ENCODE data around the gene BMP3.

BMP3 gene

DNA sequence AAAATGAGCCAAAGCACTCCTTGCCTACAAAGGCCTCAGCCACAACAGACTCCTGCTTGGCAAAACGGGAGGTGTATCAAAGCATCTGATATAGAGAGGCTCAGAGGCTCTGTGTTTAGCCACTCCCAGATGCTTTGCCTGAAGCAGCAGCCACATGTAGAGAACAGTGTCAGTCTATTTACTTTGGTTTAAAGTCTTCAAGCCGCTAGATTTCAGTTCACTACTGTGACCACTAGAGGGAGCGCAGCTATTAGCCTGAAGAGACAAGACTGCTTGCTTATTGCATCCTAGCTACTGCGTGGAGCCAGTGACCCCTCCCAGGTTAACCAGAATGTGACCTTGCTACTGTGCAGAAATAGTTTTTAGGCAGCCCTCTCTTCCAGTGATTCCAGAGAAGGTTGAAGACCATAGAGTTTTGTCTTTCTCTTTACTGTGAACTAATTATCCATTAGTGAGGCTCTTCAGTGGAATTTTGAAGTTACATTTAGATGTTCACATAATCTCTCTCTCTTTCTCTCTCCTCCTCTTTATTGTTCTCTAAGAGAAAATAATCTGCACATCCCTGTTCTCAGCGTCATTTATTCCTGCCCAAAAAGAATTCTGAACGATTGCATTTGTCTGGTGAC is 39.3 kb downstream of the BMP3 start:
- Histone ChIP-seq H3K27ac (replicated peaks) (no peak overlapping the region), H3K27me3 (ENCODE audit: insufficient read depth, poor library complexity, severe bottlenecking) (no peaks in the 10 kb centered on the region), H3K4me3 (replicated peaks; ENCODE audit: insufficient read depth, low read length) (no peak overlapping the region)
- TF ChIP-seq, protein P1, sequence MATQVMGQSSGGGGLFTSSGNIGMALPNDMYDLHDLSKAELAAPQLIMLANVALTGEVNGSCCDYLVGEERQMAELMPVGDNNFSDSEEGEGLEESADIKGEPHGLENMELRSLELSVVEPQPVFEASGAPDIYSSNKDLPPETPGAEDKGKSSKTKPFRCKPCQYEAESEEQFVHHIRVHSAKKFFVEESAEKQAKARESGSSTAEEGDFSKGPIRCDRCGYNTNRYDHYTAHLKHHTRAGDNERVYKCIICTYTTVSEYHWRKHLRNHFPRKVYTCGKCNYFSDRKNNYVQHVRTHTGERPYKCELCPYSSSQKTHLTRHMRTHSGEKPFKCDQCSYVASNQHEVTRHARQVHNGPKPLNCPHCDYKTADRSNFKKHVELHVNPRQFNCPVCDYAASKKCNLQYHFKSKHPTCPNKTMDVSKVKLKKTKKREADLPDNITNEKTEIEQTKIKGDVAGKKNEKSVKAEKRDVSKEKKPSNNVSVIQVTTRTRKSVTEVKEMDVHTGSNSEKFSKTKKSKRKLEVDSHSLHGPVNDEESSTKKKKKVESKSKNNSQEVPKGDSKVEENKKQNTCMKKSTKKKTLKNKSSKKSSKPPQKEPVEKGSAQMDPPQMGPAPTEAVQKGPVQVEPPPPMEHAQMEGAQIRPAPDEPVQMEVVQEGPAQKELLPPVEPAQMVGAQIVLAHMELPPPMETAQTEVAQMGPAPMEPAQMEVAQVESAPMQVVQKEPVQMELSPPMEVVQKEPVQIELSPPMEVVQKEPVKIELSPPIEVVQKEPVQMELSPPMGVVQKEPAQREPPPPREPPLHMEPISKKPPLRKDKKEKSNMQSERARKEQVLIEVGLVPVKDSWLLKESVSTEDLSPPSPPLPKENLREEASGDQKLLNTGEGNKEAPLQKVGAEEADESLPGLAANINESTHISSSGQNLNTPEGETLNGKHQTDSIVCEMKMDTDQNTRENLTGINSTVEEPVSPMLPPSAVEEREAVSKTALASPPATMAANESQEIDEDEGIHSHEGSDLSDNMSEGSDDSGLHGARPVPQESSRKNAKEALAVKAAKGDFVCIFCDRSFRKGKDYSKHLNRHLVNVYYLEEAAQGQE (IDR thresholded peaks at IDR 0.05; ENCODE audit: insufficient replicate concordance, low read depth), result no peak
- no peak for TF ChIP-seq GABPA (IDR thresholded peaks at IDR 0.05; ENCODE audit: low read depth)
- TF ChIP-seq, protein P2, sequence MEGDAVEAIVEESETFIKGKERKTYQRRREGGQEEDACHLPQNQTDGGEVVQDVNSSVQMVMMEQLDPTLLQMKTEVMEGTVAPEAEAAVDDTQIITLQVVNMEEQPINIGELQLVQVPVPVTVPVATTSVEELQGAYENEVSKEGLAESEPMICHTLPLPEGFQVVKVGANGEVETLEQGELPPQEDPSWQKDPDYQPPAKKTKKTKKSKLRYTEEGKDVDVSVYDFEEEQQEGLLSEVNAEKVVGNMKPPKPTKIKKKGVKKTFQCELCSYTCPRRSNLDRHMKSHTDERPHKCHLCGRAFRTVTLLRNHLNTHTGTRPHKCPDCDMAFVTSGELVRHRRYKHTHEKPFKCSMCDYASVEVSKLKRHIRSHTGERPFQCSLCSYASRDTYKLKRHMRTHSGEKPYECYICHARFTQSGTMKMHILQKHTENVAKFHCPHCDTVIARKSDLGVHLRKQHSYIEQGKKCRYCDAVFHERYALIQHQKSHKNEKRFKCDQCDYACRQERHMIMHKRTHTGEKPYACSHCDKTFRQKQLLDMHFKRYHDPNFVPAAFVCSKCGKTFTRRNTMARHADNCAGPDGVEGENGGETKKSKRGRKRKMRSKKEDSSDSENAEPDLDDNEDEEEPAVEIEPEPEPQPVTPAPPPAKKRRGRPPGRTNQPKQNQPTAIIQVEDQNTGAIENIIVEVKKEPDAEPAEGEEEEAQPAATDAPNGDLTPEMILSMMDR (IDR thresholded peaks at IDR 0.05; ENCODE audit: insufficient read depth, low read length), result peak; percentile 92
- no peak for TF ChIP-seq POLR2AphosphoS5 (IDR thresholded peaks at IDR 0.05; ENCODE audit: low read depth)
- no peak for TF ChIP-seq SPI1 (IDR thresholded peaks at IDR 0.05; ENCODE audit: borderline replicate concordance, low read depth)
- DNase-seq (ENCODE audit: low read depth in 1 of 2, low spot score in 1 of 2), result peak; percentile 28 to 65

DNA sequence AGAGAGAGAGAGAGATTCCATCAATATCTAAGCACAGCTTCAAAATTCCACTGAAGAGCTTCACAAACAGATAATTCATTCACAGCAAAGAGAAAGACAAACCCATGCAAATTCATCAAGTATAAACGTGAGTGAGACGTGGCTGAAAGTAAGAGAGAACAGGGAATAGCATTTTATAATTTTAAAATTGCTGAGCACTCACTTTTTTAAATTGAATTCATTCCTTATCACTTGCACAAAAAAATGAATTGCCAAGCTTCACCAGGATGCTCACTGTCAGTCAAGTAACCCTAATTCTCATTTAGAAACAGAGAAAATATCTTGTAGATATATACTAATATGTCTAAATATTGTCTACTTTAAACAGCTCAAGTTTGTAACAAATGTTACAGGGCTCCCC is 40.5 kb downstream of the BMP3 start:
- no peak for DNase-seq (ENCODE audit: low read depth in 1 of 2, low spot score in 1 of 2)
- Histone ChIP-seq H3K27me3 (ENCODE audit: insufficient read depth, poor library complexity, severe bottlenecking) (no peaks in the 10 kb centered on the region), H3K27ac (replicated peaks) (no peak overlapping the region), H3K4me3 (replicated peaks; ENCODE audit: insufficient read depth, low read length) (no peak overlapping the region)
- no peak for TF ChIP-seq GABPA (IDR thresholded peaks at IDR 0.05; ENCODE audit: low read depth)
- TF ChIP-seq POLR2AphosphoS5 (IDR thresholded peaks at IDR 0.05; ENCODE audit: low read depth), result no peak
- TF ChIP-seq, protein P1 (IDR thresholded peaks at IDR 0.05; ENCODE audit: insufficient replicate concordance, low read depth), result no peak
- TF ChIP-seq, protein P2 (IDR thresholded peaks at IDR 0.05; ENCODE audit: insufficient read depth, low read length), result no peak
- no peak for TF ChIP-seq SPI1 (IDR thresholded peaks at IDR 0.05; ENCODE audit: borderline replicate concordance, low read depth)

DNA sequence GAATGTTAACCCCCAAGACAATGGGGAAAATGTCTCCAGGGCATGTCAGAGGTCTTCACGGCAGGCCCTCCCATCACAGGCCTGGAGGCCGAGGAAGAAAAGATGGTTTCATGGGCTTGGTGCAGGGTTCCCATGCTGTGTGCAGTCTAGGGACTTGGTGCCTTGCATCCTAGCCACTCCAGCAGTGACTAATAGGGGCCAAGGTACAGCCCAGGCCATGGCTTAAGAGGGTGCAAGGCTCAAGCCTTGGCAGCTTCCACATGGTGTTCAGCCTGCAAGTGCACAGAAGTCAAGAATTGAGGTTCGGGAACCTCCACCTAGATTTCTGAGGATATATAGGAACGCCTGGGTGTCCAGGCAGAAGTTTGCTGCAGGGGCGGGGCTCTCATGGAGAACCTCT is 50.6 kb downstream of the BMP3 start:
- no peak overlapping the region for H3K4me3 ChIP-seq (replicated peaks; ENCODE audit: insufficient read depth, low read length)
- H3K27me3 ChIP-seq (ENCODE audit: insufficient read depth, poor library complexity, severe bottlenecking), result no peaks in the 10 kb centered on the region
- H3K27ac ChIP-seq (replicated peaks), result no peak overlapping the region
- DNase-seq (ENCODE audit: low read depth in 1 of 2, low spot score in 1 of 2), result no peak
- TF ChIP-seq, protein P1 (IDR thresholded peaks at IDR 0.05; ENCODE audit: insufficient replicate concordance, low read depth), result no peak
- no peak for TF ChIP-seq GABPA (IDR thresholded peaks at IDR 0.05; ENCODE audit: low read depth)
- no peak for TF ChIP-seq POLR2AphosphoS5 (IDR thresholded peaks at IDR 0.05; ENCODE audit: low read depth)
- TF ChIP-seq, protein P2 (IDR thresholded peaks at IDR 0.05; ENCODE audit: insufficient read depth, low read length), result no peak
- TF ChIP-seq SPI1 (IDR thresholded peaks at IDR 0.05; ENCODE audit: borderline replicate concordance, low read depth), result no peak

Data from HL-60 (cell line).